HK-2 (cell line): ENCODE results near the gene DENND1B.
"Not testable (repeated sequence)": the region's sequence is repeated elsewhere in the genome, so short reads cannot be mapped to it uniquely, and the experiment has no call there.

ENCODE experiments used
- DNase-seq: peaks from one replicate; pipeline ENCODE4 v3.0.0-alpha.2; 2018; ENCODE audit not compliant: unreplicated experiment

Gene DENND1B

GRCh38 chr1:197622371-197622770 lies 152.9 kb downstream of the DENND1B start:
- no peak for DNase-seq

- no peak for DNase-seq
Observed at GRCh38 chr1:197621761-197622160, 153.5 kb downstream of the DENND1B start.

- DNase-seq, result no peak
Observed at GRCh38 chr1:197620714-197621163, 154.5 kb downstream of the DENND1B start.

GRCh38 chr1:197619008-197619640 lies 156.2 kb downstream of the DENND1B start:
- no peak for DNase-seq

GRCh38 chr1:197618061-197618460 lies 157.2 kb downstream of the DENND1B start:
- no peak for DNase-seq

- no peak for DNase-seq
Observed at GRCh38 chr1:197615693-197616011, 159.6 kb downstream of the DENND1B start.

GRCh38 chr1:197614916-197615692 lies 160.2 kb downstream of the DENND1B start:
- peak; percentile 22 for DNase-seq

- no peak for DNase-seq
Observed at GRCh38 chr1:197606168-197606845, 169.0 kb downstream of the DENND1B start.

- DNase-seq, result no peak
Observed at GRCh38 chr1:197604302-197604701, 171.0 kb downstream of the DENND1B start.

GRCh38 chr1:197600751-197601150 lies 174.5 kb downstream of the DENND1B start:
- DNase-seq, result no peak

- no peak for DNase-seq
Observed at GRCh38 chr1:197599789-197600188, 175.5 kb downstream of the DENND1B start.

- DNase-seq, result no peak
Observed at GRCh38 chr1:197598935-197599334, 176.3 kb downstream of the DENND1B start.

- DNase-seq, result no peak
Observed at GRCh38 chr1:197595304-197595904, 179.9 kb downstream of the DENND1B start.

- DNase-seq, result no peak
Observed at GRCh38 chr1:197590687-197591086, 184.6 kb downstream of the DENND1B start.

- DNase-seq, result no peak
Observed at GRCh38 chr1:197585809-197586208, 189.5 kb downstream of the DENND1B start.

- DNase-seq, result no peak
Observed at GRCh38 chr1:197577580-197577979, 197.7 kb downstream of the DENND1B start.

- not testable (repeated sequence) for DNase-seq
Observed at GRCh38 chr1:197575531-197575930, 199.7 kb downstream of the DENND1B start.

- no peak for DNase-seq
Observed at GRCh38 chr1:197572169-197572568, 203.1 kb downstream of the DENND1B start.

- DNase-seq, result no peak
Observed at GRCh38 chr1:197567442-197567841, 207.8 kb downstream of the DENND1B start.

- DNase-seq, result no peak
Observed at GRCh38 chr1:197561041-197561440, 214.2 kb downstream of the DENND1B start.

GRCh38 chr1:197559655-197560054 lies 215.6 kb downstream of the DENND1B start:
- no peak for DNase-seq

GRCh38 chr1:197559244-197559643 lies 216.0 kb downstream of the DENND1B start:
- DNase-seq, result no peak
